Adrenal gland (tissue), 5 donors: Measurements from ENCODE around the gene KIF26B.

Experiments
- CTCF ChIP-seq, 6 experiments: fragments of 450-650 bp in 4 of 6; fragments of 200-600 bp in 2 of 6; sonication (generic) in 1 of 6; IDR thresholded peaks; 1 replicate in 5 of 6; 2 replicates in 1 of 6; pipeline versions ENCODE4 v1.5.1 to v1.8.0; 2016 to 2021; ENCODE audit warnings: antibody characterized with exemption in 6 of 6, mild to moderate bottlenecking in 2 of 6, moderate library complexity in 1 of 6
- POLR2A ChIP-seq, 2 donors: fragments of 450-650 bp; IDR thresholded peaks; one replicate each; pipeline ENCODE4 v1.6.1; 2017; ENCODE audit warnings: antibody characterized with exemption in 2 of 2, mild to moderate bottlenecking in 2 of 2, moderate library complexity in 1 of 2
- donor health status: DM: no; HTN: no; CAD: no.

GRCh38 chr1:245710961-245711903 is 556.4 kb downstream of the KIF26B start:
- no peak for TF ChIP-seq CTCF (IDR thresholded peaks at IDR 0.05)
- no peak for TF ChIP-seq POLR2A (IDR thresholded peaks at IDR 0.05)
